HuH-7 (cell line): ENCODE results near the gene GPR32.
"Not testable (repeated sequence)": the region's sequence is repeated elsewhere in the genome, so short reads cannot be mapped to it uniquely, and the experiment has no call there.

Experiments
- DNase-seq: peaks from one replicate; pipeline ENCODE4 v3.0.0; 2011; ENCODE audit warnings: low spot score

Gene GPR32

GRCh38 chr19:50749490-50749889, 20.8 kb upstream of the GPR32 start:
- no peak for DNase-seq

- no peak for DNase-seq
Observed at GRCh38 chr19:50750010-50750409, 20.3 kb upstream of the GPR32 start.

- no peak for DNase-seq
Observed at GRCh38 chr19:50753879-50754278, 16.4 kb upstream of the GPR32 start.

- not testable (repeated sequence) for DNase-seq
Observed at GRCh38 chr19:50756244-50756643, 14.0 kb upstream of the GPR32 start.

GRCh38 chr19:50757624-50758023, 12.6 kb upstream of the GPR32 start:
- not testable (repeated sequence) for DNase-seq

GRCh38 chr19:50759076-50759475, 11.2 kb upstream of the GPR32 start:
- DNase-seq = not testable (repeated sequence)

GRCh38 chr19:50759886-50760285, 10.4 kb upstream of the GPR32 start:
- DNase-seq = no peak

- DNase-seq = not testable (repeated sequence)
Observed at GRCh38 chr19:50761501-50761900, 8.8 kb upstream of the GPR32 start.

GRCh38 chr19:50763521-50763920, 6.7 kb upstream of the GPR32 start:
- DNase-seq = not testable (repeated sequence)

GRCh38 chr19:50764409-50764808, 5.9 kb upstream of the GPR32 start:
- DNase-seq = no peak

- not testable (repeated sequence) for DNase-seq
Observed at GRCh38 chr19:50766746-50767145, 3.5 kb upstream of the GPR32 start.

GRCh38 chr19:50767263-50767662, 3.0 kb upstream of the GPR32 start:
- DNase-seq = not testable (repeated sequence)

GRCh38 chr19:50768277-50768676, 2.0 kb upstream of the GPR32 start:
- DNase-seq = no peak

GRCh38 chr19:50770888-50771287, 624 bp downstream of the GPR32 start:
- DNase-seq = no peak

- DNase-seq = no peak
Observed at GRCh38 chr19:50772476-50772875, 2.2 kb downstream of the GPR32 start.

GRCh38 chr19:50772912-50773311, 2.6 kb downstream of the GPR32 start:
- DNase-seq = not testable (repeated sequence)

- not testable (repeated sequence) for DNase-seq
Observed at GRCh38 chr19:50773454-50773853, 3.2 kb downstream of the GPR32 start.

- no peak for DNase-seq
Observed at GRCh38 chr19:50776131-50776530, 5.9 kb downstream of the GPR32 start.

GRCh38 chr19:50777261-50777660, 7.0 kb downstream of the GPR32 start:
- DNase-seq = no peak

GRCh38 chr19:50777830-50778303, 7.6 kb downstream of the GPR32 start:
- no peak for DNase-seq

- DNase-seq = no peak
Observed at GRCh38 chr19:50778906-50779430, 8.7 kb downstream of the GPR32 start.

- no peak for DNase-seq
Observed at GRCh38 chr19:50779504-50780457, 9.5 kb downstream of the GPR32 start.

- no peak for DNase-seq
Observed at GRCh38 chr19:50780753-50781435, 10.6 kb downstream of the GPR32 start.
